HEK293T (cell line): ENCODE measurements around the gene GOLGA8A.
"Not testable (repeated sequence)": the region's sequence is repeated elsewhere in the genome, so short reads cannot be mapped to it uniquely, and the experiment has no call there.

Source experiments
- CTCF ChIA-PET: fragments of 350-600 bp; formaldehyde crosslinking; extraction: SDS; loops from one replicate; lab custom pipeline; 2021; ENCODE audit warnings: antibody characterized with exemption, inconsistent platforms; lab: Yijun Ruan, JAX
- POLR2A ChIA-PET: fragments of 350-600 bp; formaldehyde crosslinking; extraction: SDS; loops from one replicate; lab custom pipeline; 2020; ENCODE audit warnings: antibody characterized with exemption, inconsistent platforms; lab: Yijun Ruan, JAX
- DNase-seq: peaks from one replicate; pipeline ENCODE4 v3.0.0; 2012; ENCODE audit warnings: mixed read lengths; ENCODE audit errors: extremely low spot score
- ARNT ChIP-seq: fragments of 450-650 bp; IDR thresholded peaks from 2 replicates; pipeline ENCODE4 v1.6.1; 2017; ENCODE audit warnings: mild to moderate bottlenecking
- BHLHE40 ChIP-seq: fragments of 450-650 bp; IDR thresholded peaks from 2 replicates; pipeline ENCODE4 v1.6.1; 2016; ENCODE audit warnings: mild to moderate bottlenecking, moderate library complexity, borderline replicate concordance
- CTBP1 ChIP-seq: fragments of 450-650 bp; IDR thresholded peaks from 2 replicates; pipeline ENCODE4 v1.6.1; 2016; ENCODE audit warnings: borderline replicate concordance
- ELF4 ChIP-seq: fragments of 450-650 bp; IDR thresholded peaks from 2 replicates; pipeline ENCODE4 v1.6.1; 2017; ENCODE audit warnings: antibody characterized with exemption
- FOXA1 ChIP-seq: fragments of 450-650 bp; IDR thresholded peaks from 2 replicates; pipeline ENCODE4 v1.6.1; 2016; ENCODE audit warnings: mild to moderate bottlenecking
- FOXK2 ChIP-seq: fragments of 450-650 bp; IDR thresholded peaks from 2 replicates; pipeline ENCODE4 v1.6.1; 2016; ENCODE audit warnings: mild to moderate bottlenecking
- FOXM1 ChIP-seq: fragments of 450-650 bp; IDR thresholded peaks from 2 replicates; pipeline ENCODE4 v1.6.1; 2017; ENCODE audit warnings: mild to moderate bottlenecking, borderline replicate concordance
- HDGF ChIP-seq: fragments of 450-650 bp; IDR thresholded peaks from 2 replicates; pipeline ENCODE4 v1.6.1; 2017; ENCODE audit warnings: antibody characterized with exemption, borderline replicate concordance
- L3MBTL2 ChIP-seq: fragments of 450-650 bp; conservative IDR thresholded peaks from 2 replicates; pipeline ENCODE4 v1.6.1; 2016; ENCODE audit warnings: mild to moderate bottlenecking
- LEF1 ChIP-seq: fragments of 450-650 bp; IDR thresholded peaks from 2 replicates; pipeline ENCODE4 v1.6.1; 2017; ENCODE audit warnings: mild to moderate bottlenecking, borderline replicate concordance
- NFRKB ChIP-seq: fragments of 450-650 bp; IDR thresholded peaks from 2 replicates; pipeline ENCODE4 v1.6.1; 2016; ENCODE audit warnings: mild to moderate bottlenecking, moderate library complexity
- SP1 ChIP-seq: fragments of 450-650 bp; IDR thresholded peaks from 2 replicates; pipeline ENCODE4 v1.6.1; 2017
- SUZ12 ChIP-seq: fragments of 450-650 bp; IDR thresholded peaks from 2 replicates; pipeline ENCODE4 v1.6.1; 2016; ENCODE audit warnings: mild to moderate bottlenecking
- TARDBP ChIP-seq: fragments of 450-650 bp; IDR thresholded peaks from 2 replicates; pipeline ENCODE4 v1.6.1; 2016
- ZNF384 ChIP-seq: fragments of 450-650 bp; IDR thresholded peaks from 2 replicates; pipeline ENCODE4 v1.6.1; 2016
- TF ChIP-seq, protein P1 (sequence below): fragments of 450-650 bp; IDR thresholded peaks from 2 replicates; pipeline ENCODE4 v1.6.1; 2016

The GOLGA8A gene

GRCh38 chr15:34436956-34437442, 609 bp downstream of the GOLGA8A start:
- DNase-seq = peak; percentile 44

GRCh38 chr15:34436126-34436955, 1.3 kb downstream of the GOLGA8A start:
- ChIA-PET CTCF (no interaction called here), POLR2A (no interaction called here)
- TF ChIP-seq CTBP1 (no peak), TARDBP (no peak), HDGF (no peak), SUZ12 (no peak), FOXK2 (no peak), L3MBTL2 (no peak)
- DNase-seq = no peak

More at GRCh38 chr15:34436956-34437442, 609 bp downstream of the GOLGA8A start:
- ChIA-PET POLR2A (interaction anchor here (1.1 kb wide), 1 partner anchor 78 kb away, joined by 3 read pairs; no protein-coding TSS in a partner anchor), CTCF (no interaction called here)
- TF ChIP-seq L3MBTL2 = no peak
- no peak for TF ChIP-seq FOXK2
- TF ChIP-seq HDGF = no peak
- TF ChIP-seq, protein P1, sequence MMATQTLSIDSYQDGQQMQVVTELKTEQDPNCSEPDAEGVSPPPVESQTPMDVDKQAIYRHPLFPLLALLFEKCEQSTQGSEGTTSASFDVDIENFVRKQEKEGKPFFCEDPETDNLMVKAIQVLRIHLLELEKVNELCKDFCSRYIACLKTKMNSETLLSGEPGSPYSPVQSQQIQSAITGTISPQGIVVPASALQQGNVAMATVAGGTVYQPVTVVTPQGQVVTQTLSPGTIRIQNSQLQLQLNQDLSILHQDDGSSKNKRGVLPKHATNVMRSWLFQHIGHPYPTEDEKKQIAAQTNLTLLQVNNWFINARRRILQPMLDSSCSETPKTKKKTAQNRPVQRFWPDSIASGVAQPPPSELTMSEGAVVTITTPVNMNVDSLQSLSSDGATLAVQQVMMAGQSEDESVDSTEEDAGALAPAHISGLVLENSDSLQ = no peak
- no peak for TF ChIP-seq NFRKB

- TF ChIP-seq HDGF (no peak), L3MBTL2 (no peak), ELF4 (no peak), BHLHE40 (no peak), NFRKB (no peak), TARDBP (no peak), SUZ12 (no peak), LEF1 (no peak), FOXK2 (no peak), CTBP1 (no peak), SP1 (no peak), ARNT (no peak), FOXM1 (no peak), FOXA1 (no peak), ZNF384 (no peak)
- TF ChIP-seq, protein P1 = no peak
- no peak for DNase-seq
- ChIA-PET CTCF (no interaction called here), POLR2A (no interaction called here)
Observed at GRCh38 chr15:34435658-34436057, 1.9 kb downstream of the GOLGA8A start.

- CTCF ChIA-PET = interaction anchor here (0.6 kb wide), 1 partner anchor 449 kb away, joined by 3 read pairs; no protein-coding TSS in a partner anchor
- DNase-seq = no peak
- TF ChIP-seq FOXA1 (no peak), ELF4 (no peak), CTBP1 (no peak), ARNT (no peak), SP1 (no peak)
- POLR2A ChIA-PET = no interaction called here
Observed at GRCh38 chr15:34434627-34435305, 2.8 kb downstream of the GOLGA8A start.

DNA sequence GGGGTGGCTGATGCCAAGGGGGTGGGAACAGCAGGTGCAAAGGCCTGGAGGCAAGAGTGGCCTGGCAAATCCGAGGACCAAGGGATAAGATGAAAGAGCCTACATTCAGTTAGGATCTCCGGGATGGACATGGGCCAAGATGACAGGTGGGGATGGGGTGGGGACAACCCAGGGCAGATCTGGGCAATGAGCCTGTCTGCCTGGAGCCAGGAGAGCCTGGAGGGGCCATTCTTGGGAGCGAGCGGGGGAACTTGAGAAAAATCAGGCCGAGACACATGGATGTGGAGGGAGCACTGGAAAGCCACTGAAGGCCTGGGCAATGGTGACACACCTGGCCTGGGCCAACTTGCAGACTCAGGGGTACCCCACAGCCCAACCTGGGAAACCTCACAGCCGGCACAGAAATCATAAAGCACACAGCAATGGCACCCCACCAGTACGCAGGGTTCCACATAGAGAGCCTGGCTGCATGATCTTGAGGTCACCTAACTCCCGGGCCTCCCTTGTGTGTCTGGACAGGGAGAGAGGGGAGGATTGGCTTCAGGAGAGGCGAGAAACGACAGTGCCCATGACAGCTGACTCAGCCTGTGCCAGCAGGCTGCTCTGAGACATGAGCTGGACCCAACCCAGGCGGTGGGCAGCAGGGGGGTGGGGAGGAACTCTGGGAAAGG, 3.5 kb downstream of the GOLGA8A start:
- POLR2A ChIA-PET, CTCF ChIA-PET: not testable (repeated sequence)

DNA sequence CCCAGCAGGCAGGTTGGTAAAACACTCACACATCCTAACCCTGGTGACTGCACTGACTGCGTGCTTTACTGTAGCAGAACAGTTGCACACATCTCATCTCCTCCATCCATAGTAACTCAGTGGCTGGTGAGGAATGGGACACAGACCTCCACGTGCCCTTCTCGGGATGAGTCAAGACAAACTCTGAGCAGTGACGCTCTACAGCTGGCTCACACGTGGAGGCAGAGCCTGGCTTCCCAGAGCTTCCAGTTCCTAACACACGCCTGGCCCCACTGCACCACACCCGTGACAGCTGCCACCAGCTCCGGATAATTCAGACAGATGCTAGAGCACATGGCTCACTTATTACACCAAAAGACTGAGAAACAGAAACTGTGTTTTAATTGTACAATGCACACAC, 7.0 kb downstream of the GOLGA8A start:
- DNase-seq, POLR2A ChIA-PET, CTCF ChIA-PET: not testable (repeated sequence)

More for the DNA sequence above, 3.5 kb downstream of the GOLGA8A start:
- not testable (repeated sequence) for DNase-seq

- DNase-seq, CTCF ChIA-PET, POLR2A ChIA-PET: not testable (repeated sequence)
Observed at GRCh38 chr15:34423425-34424090, 14.1 kb downstream of the GOLGA8A start.

GRCh38 chr15:34420953-34421352, 16.7 kb downstream of the GOLGA8A start:
- POLR2A ChIA-PET, DNase-seq, CTCF ChIA-PET: not testable (repeated sequence)

GRCh38 chr15:34418435-34418834, 19.2 kb downstream of the GOLGA8A start:
- DNase-seq, POLR2A ChIA-PET, CTCF ChIA-PET: not testable (repeated sequence)

DNA sequence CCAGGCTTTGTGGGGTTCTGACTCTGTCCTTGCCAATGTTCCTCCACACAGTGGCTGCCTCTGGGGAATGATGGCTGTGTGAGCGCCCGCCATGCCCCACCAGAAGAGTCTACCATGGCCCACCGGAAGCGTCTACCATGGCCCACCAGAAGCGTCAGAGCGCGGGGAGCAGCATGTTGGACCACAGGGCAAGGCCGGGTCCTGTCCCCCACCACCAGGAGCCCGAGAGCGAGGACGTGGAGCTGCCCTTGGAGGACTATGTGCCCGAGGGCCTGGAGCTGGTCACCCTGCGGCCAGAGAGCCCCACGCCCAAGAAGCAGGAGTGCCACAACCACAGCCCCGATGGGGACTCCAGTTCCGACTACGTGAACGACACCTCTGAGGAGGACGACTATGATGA, 28.1 kb downstream of the GOLGA8A start:
- CTCF ChIA-PET, DNase-seq, POLR2A ChIA-PET: not testable (repeated sequence)

- CTCF ChIA-PET, DNase-seq, POLR2A ChIA-PET: not testable (repeated sequence)
Observed at GRCh38 chr15:34408973-34409372, 28.6 kb downstream of the GOLGA8A start.
